ENCODE data around the gene GPR157. TPM values are rescaled to one million over a fixed set of nuclear protein-coding genes. Genes with fewer than 3 reads are reported as not detected.
A peak's percentile ranks its signal among the peaks of the same experiment; 100 is the strongest.

GPR157 gene
- total and polyA plus RNA-seq, 2 of the 13 experiments (the other 11 are each of a cell fraction or from before 2014, with no cell fraction given) = 10.1 to 19.2 TPM

GRCh38 chr1:9128520-9129265, at the start of gene GPR157 (continued):
- no peak for TF ChIP-seq IRF1 (CRISPR knock-in tag; IDR thresholded peaks at IDR 0.05; ENCODE audit: low read depth)
- TF ChIP-seq ZNF484 (CRISPR knock-in tag; IDR thresholded peaks at IDR 0.05; ENCODE audit: borderline replicate concordance, low read depth) = peak; percentile 52; the same call in 1 of the 2 replicates
- TF ChIP-seq HDAC2 (CRISPR knock-in tag; IDR thresholded peaks at IDR 0.05) = peak; percentile 39; the same call in 1 of the 2 replicates
- 0 out of 2 replicates have a peak, but pooled peaks have one; percentile 24 for TF ChIP-seq ZNF598 (CRISPR knock-in tag; IDR thresholded peaks at IDR 0.05; ENCODE audit: borderline replicate concordance)
- TF ChIP-seq XRCC5 (optimal IDR thresholded peaks at IDR 0.05; ENCODE audit: low read length) = peak; percentile 18
- TF ChIP-seq ELF3 (CRISPR knock-in tag; IDR thresholded peaks at IDR 0.05) = 0 out of 2 replicates have a peak, but pooled peaks have one; percentile 45
- TF ChIP-seq ZNF546 (CRISPR knock-in tag; conservative IDR thresholded peaks at IDR 0.05) = peak; percentile 41; the same call in 1 of the 2 replicates
- TF ChIP-seq SALL2 (CRISPR knock-in tag; IDR thresholded peaks at IDR 0.05) = peak; percentile 50; the same call in 1 of the 2 replicates
- TF ChIP-seq BRF2 (CRISPR knock-in tag; IDR thresholded peaks at IDR 0.05) = no peak
- TF ChIP-seq STAG1 (CRISPR knock-in tag; IDR thresholded peaks at IDR 0.05) = peak; percentile 13; the same call in 1 of the 2 replicates
- TF ChIP-seq ZFP82 (CRISPR knock-in tag; IDR thresholded peaks at IDR 0.05; ENCODE audit: borderline replicate concordance) = no peak
- 0 out of 2 replicates have a peak, but pooled peaks have one; percentile 33 for TF ChIP-seq TRIM24 (CRISPR knock-in tag; IDR thresholded peaks at IDR 0.05)
- no peak for TF ChIP-seq EP300 (IDR thresholded peaks at IDR 0.05; ENCODE audit: low read depth in 2 of 2, low read length in 2 of 2)
- TF ChIP-seq EP300 (CRISPR knock-in tag; IDR thresholded peaks at IDR 0.05; ENCODE audit: borderline replicate concordance) = 0 out of 2 replicates have a peak, but pooled peaks have one; percentile 39
- no peak for TF ChIP-seq RBM39 (IDR thresholded peaks at IDR 0.05; ENCODE audit: low read depth, low read length, poor library complexity, severe bottlenecking)
- TF ChIP-seq ZNF33A (CRISPR knock-in tag; IDR thresholded peaks at IDR 0.05; ENCODE audit: borderline replicate concordance) = no peak
- peak; percentile 63 for TF ChIP-seq POLR2G (IDR thresholded peaks at IDR 0.05; ENCODE audit: low read depth, low read length)
- TF ChIP-seq ARNT2 (CRISPR knock-in tag; IDR thresholded peaks at IDR 0.05; ENCODE audit: low read depth) = peak; percentile 96
- no peak for TF ChIP-seq HNRNPH1 (optimal IDR thresholded peaks at IDR 0.05; ENCODE audit: low read depth, low read length)
- no peak for TF ChIP-seq HNF1A (IDR thresholded peaks at IDR 0.05; ENCODE audit: low read depth)
- TF ChIP-seq HNF1A (CRISPR knock-in tag; IDR thresholded peaks at IDR 0.05; ENCODE audit: borderline replicate concordance) = 0 out of 2 replicates have a peak, but pooled peaks have one; percentile 16

Data from HepG2 (cell line).